Measurements from ENCODE around the gene ANKRD63. TPM values are rescaled to one million over a fixed set of nuclear protein-coding genes. Genes with fewer than 3 reads are reported as not detected.

The ANKRD63 gene
- total RNA-seq, 2 donors from 2014 or later, result not detected

DNA sequence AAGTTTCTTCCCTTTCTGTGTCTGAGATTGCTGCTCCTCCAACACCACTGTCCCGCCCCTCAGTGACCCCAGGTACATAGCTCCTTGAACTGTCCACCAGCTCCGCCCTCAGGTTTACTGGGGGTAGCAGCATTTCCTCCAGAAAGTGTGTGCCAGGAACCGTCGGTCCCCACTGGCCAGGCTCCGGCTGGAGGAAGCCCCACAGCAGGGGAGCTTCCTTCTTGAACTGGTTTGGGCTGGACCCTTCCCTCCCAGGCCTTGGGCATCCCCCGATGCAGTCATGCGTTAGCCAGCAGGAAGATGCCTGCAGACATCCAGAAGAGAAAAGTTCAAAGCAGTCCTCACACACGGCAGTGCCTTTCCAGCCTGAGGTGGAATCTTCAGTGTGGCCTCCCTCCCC lies 24.3 kb downstream of the ANKRD63 start:
- WGBS, 2 experiments (ENCODE audit: insufficient coverage in 1 of 2, insufficient read length in 1 of 2), result 51 to 71% methylated on average over 7 to 8 of the region's 8 CpGs
- H3K4me1 ChIP-seq (ENCODE audit: control insufficient read depth, insufficient read depth, low read length), result no peaks in the 10 kb centered on the region
- Mint-ChIP-seq H3K9me3 (no peaks in the 10 kb centered on the region), H3K4me1 (peaks cover 3% of the 10 kb centered on the region), H3K4me3 (no peak overlapping the region), H3K27ac (no peak overlapping the region), H3K36me3 (ENCODE audit: low read depth) (no peaks in the 10 kb centered on the region), H3K27me3 (ENCODE audit: insufficient read depth) (peaks cover 12% of the 10 kb centered on the region)
- H3K27me3 ChIP-seq (ENCODE audit: control insufficient read depth, insufficient read depth, low read length, poor library complexity, severe bottlenecking), result peaks cover 21% of the 10 kb centered on the region
- TF ChIP-seq, protein P1, sequence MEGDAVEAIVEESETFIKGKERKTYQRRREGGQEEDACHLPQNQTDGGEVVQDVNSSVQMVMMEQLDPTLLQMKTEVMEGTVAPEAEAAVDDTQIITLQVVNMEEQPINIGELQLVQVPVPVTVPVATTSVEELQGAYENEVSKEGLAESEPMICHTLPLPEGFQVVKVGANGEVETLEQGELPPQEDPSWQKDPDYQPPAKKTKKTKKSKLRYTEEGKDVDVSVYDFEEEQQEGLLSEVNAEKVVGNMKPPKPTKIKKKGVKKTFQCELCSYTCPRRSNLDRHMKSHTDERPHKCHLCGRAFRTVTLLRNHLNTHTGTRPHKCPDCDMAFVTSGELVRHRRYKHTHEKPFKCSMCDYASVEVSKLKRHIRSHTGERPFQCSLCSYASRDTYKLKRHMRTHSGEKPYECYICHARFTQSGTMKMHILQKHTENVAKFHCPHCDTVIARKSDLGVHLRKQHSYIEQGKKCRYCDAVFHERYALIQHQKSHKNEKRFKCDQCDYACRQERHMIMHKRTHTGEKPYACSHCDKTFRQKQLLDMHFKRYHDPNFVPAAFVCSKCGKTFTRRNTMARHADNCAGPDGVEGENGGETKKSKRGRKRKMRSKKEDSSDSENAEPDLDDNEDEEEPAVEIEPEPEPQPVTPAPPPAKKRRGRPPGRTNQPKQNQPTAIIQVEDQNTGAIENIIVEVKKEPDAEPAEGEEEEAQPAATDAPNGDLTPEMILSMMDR (conservative IDR thresholded peaks at IDR 0.05), result no peak
- no peak overlapping the region for H3K27ac ChIP-seq (ENCODE audit: low read depth, low read length)
- no peak overlapping the region for H3K9ac ChIP-seq (ENCODE audit: extremely low read depth, low read length, poor library complexity, severe bottlenecking)
- H3K36me3 ChIP-seq (ENCODE audit: control insufficient read depth, insufficient read depth, low read length), result no peaks in the 10 kb centered on the region
- no peak for DNase-seq
- no peaks in the 10 kb centered on the region for H3K9me3 ChIP-seq (ENCODE audit: control insufficient read depth, low read length)
- no peak overlapping the region for H3K4me3 ChIP-seq (ENCODE audit: low read length)

- H3K4me3 ChIP-seq (ENCODE audit: low read length), result no peak overlapping the region
- no peaks in the 10 kb centered on the region for H3K9me3 ChIP-seq (ENCODE audit: control insufficient read depth, low read length)
- H3K9me3 Mint-ChIP-seq, result no peaks in the 10 kb centered on the region
- H3K36me3 ChIP-seq (ENCODE audit: control insufficient read depth, insufficient read depth, low read length), result no peaks in the 10 kb centered on the region
- H3K27ac Mint-ChIP-seq, result no peak overlapping the region
- H3K36me3 Mint-ChIP-seq (ENCODE audit: low read depth), result no peaks in the 10 kb centered on the region
- H3K27me3 ChIP-seq (ENCODE audit: control insufficient read depth, insufficient read depth, low read length, poor library complexity, severe bottlenecking), result peaks cover 28% of the 10 kb centered on the region
- H3K27ac ChIP-seq (ENCODE audit: low read depth, low read length), result no peak overlapping the region
- peaks cover 8% of the 10 kb centered on the region for H3K4me1 Mint-ChIP-seq
- TF ChIP-seq, protein P1 (conservative IDR thresholded peaks at IDR 0.05), result no peak
- peaks cover 19% of the 10 kb centered on the region for H3K27me3 Mint-ChIP-seq (ENCODE audit: insufficient read depth)
- no peak for DNase-seq
- H3K4me1 ChIP-seq (ENCODE audit: control insufficient read depth, insufficient read depth, low read length), result no peaks in the 10 kb centered on the region
- H3K4me3 Mint-ChIP-seq, result no peak overlapping the region
- WGBS, 2 experiments (ENCODE audit: insufficient coverage in 1 of 2, insufficient read length in 1 of 2), result 75 to 82% methylated on average over 4 to 9 of the region's 9 CpGs
- no peak overlapping the region for H3K9ac ChIP-seq (ENCODE audit: extremely low read depth, low read length, poor library complexity, severe bottlenecking)
These were observed 25.0 kb downstream of the ANKRD63 start for GRCh38 chr15:40257656-40258450.

DNA sequence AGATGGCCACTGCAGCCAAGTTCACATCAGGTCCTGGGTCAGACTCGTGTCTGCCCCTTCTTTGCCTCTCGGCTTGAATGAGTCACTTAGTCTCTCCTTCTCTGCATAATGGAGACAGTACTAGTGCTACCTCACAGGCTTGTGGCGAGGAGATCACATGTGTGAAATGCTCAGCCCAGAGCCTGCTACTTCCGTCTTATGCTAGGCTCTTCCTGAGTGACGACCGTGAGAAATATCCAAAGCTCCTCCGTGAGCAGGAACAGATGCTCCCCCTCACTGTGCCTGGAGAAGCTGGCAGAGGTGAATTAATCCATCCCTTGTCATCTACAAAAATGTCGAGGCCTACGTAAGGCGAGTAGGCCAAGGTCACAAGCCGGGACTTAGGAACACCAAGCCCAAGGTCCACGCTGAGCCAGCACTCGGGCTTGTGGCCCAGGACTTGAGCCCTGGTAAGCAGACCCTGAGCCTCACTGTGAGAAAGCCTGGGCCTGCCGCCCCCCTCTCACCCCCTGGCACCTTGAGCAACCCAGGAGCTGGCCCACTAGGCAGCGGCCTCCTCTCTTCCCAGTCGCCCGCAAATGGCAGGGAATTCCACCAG lies 26.1 kb downstream of the ANKRD63 start:
- TF ChIP-seq, protein P1 (conservative IDR thresholded peaks at IDR 0.05), result no peak
- 90 to 91% methylated on average over 13 to 17 of the region's 17 CpGs for WGBS, 2 experiments (ENCODE audit: insufficient coverage in 1 of 2, insufficient read length in 1 of 2)
- H3K9me3 Mint-ChIP-seq, result no peaks in the 10 kb centered on the region
- no peak overlapping the region for H3K4me3 ChIP-seq (ENCODE audit: low read length)
- no peaks in the 10 kb centered on the region for H3K36me3 Mint-ChIP-seq (ENCODE audit: low read depth)
- H3K4me3 Mint-ChIP-seq, result no peak overlapping the region
- peaks cover 26% of the 10 kb centered on the region for H3K27me3 Mint-ChIP-seq (ENCODE audit: insufficient read depth)
- DNase-seq, result no peak
- H3K27ac ChIP-seq (ENCODE audit: low read depth, low read length), result no peak overlapping the region
- H3K4me1 Mint-ChIP-seq, result peaks cover 8% of the 10 kb centered on the region
- no peak overlapping the region for H3K9ac ChIP-seq (ENCODE audit: extremely low read depth, low read length, poor library complexity, severe bottlenecking)
- no peaks in the 10 kb centered on the region for H3K36me3 ChIP-seq (ENCODE audit: control insufficient read depth, insufficient read depth, low read length)
- H3K27me3 ChIP-seq (ENCODE audit: control insufficient read depth, insufficient read depth, low read length, poor library complexity, severe bottlenecking), result peaks cover 39% of the 10 kb centered on the region
- no peak overlapping the region for H3K27ac Mint-ChIP-seq
- no peaks in the 10 kb centered on the region for H3K9me3 ChIP-seq (ENCODE audit: control insufficient read depth, low read length)
- no peaks in the 10 kb centered on the region for H3K4me1 ChIP-seq (ENCODE audit: control insufficient read depth, insufficient read depth, low read length)
